Muscle layer of colon (tissue), 2 donors: ENCODE data around the gene TTC9.

Experiments used
- H3K27ac ChIP-seq: one replicate; pipeline ENCODE4 v1.7.0; 2013; ENCODE audit warnings: low read depth, mild to moderate bottlenecking, low read length, moderate library complexity
- H3K27me3 ChIP-seq, 2 donors: one replicate each; pipeline ENCODE4 v1.7.0; 2013; ENCODE audit warnings: low read length in 2 of 2, mild to moderate bottlenecking in 2 of 2; ENCODE audit not compliant: insufficient read depth in 2 of 2, control insufficient read depth in 1 of 2
- H3K36me3 ChIP-seq: one replicate; pipeline ENCODE4 v1.7.0; 2013; ENCODE audit warnings: mild to moderate bottlenecking, low read length; ENCODE audit not compliant: insufficient read depth
- H3K4me1 ChIP-seq: one replicate; pipeline ENCODE4 v1.7.0; 2013; ENCODE audit warnings: mild to moderate bottlenecking, low read length; ENCODE audit not compliant: insufficient read depth
- H3K4me3 ChIP-seq, 2 donors: one replicate each; pipeline ENCODE4 v1.7.0; 2013; ENCODE audit warnings: low read length in 2 of 2, low read depth in 1 of 2, mild to moderate bottlenecking in 1 of 2, moderate library complexity in 1 of 2
- H3K9ac ChIP-seq: one replicate; pipeline ENCODE4 v1.7.0; 2013; ENCODE audit warnings: low read length
- H3K9me3 ChIP-seq: one replicate; pipeline ENCODE4 v1.7.0; 2013; ENCODE audit warnings: mild to moderate bottlenecking, low read length
- donor health status: abdominal sarcoma.
- donor health status: Adenocarcinoma of cecum.

TTC9 gene

DNA sequence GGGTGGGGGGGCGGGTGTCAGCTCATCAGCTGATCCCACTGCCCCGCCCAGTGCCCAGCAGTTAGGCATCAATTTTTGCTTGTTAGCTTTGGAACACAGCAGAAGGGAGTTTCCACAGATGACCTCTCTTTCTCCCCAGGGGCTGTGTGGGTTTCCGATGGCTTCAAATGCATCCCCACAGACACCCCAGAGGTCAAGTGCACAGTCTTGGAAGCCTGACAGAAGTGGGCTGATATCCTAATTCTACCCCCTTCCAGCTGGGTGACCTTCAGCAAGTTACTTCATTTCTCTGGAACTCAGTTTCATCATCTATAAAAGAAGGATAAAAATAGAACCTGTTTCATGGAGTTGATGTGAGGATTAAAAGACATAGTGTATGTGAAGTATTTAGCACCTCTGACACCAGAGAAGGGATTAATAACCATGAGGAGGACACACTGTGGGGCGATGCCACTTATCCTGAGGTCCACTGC lies 22.0 kb downstream of the TTC9 start:
- no peaks in the 10 kb centered on the region for H3K36me3 ChIP-seq
- H3K27me3 ChIP-seq = no peaks in the 10 kb centered on the region
- no peak overlapping the region for H3K9ac ChIP-seq
- no peak overlapping the region for H3K4me3 ChIP-seq
- no peak overlapping the region for H3K27ac ChIP-seq
- no peaks in the 10 kb centered on the region for H3K4me1 ChIP-seq
- no peaks in the 10 kb centered on the region for H3K9me3 ChIP-seq

DNA sequence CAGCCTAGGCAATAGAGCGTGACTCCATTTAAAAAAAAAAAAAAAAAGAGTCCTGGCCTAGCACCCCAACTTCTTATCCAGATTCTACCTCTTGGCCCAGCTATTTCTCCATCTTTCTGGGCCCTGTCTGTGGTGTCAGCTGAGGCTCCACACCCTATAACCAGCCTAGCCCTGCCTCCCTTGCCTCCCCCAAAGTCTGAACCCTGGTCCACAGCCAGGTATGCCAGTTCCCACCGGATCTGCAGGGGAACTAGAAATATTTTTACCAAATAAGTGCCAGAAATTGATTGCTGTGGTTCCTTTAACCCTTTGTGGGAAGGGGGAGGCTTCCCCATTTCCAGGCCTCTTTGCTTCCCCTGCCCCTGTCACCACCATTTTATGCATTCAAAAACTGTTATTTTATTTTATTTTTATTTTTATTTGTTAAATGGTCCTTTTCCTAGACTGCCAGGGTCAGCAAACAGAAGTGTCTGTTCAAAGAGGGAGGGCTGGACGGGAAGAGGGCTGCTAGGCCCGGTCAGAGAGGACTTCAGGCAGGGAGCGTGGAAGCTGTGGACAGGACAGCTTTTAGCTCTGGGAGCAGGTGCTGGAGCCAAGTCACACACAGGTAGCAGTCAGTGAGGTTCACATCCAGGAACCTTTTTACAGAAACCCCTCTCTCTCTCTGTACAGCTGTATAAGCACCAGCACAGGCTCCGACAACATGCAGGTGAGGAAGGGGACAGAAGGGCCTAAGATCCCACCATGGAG lies 23.2 kb downstream of the TTC9 start:
- Histone ChIP-seq H3K9me3 (no peaks in the 10 kb centered on the region), H3K4me3 (no peak overlapping the region), H3K36me3 (no peaks in the 10 kb centered on the region), H3K4me1 (no peaks in the 10 kb centered on the region), H3K27me3 (no peaks in the 10 kb centered on the region), H3K27ac (no peak overlapping the region), H3K9ac (no peak overlapping the region)

DNA sequence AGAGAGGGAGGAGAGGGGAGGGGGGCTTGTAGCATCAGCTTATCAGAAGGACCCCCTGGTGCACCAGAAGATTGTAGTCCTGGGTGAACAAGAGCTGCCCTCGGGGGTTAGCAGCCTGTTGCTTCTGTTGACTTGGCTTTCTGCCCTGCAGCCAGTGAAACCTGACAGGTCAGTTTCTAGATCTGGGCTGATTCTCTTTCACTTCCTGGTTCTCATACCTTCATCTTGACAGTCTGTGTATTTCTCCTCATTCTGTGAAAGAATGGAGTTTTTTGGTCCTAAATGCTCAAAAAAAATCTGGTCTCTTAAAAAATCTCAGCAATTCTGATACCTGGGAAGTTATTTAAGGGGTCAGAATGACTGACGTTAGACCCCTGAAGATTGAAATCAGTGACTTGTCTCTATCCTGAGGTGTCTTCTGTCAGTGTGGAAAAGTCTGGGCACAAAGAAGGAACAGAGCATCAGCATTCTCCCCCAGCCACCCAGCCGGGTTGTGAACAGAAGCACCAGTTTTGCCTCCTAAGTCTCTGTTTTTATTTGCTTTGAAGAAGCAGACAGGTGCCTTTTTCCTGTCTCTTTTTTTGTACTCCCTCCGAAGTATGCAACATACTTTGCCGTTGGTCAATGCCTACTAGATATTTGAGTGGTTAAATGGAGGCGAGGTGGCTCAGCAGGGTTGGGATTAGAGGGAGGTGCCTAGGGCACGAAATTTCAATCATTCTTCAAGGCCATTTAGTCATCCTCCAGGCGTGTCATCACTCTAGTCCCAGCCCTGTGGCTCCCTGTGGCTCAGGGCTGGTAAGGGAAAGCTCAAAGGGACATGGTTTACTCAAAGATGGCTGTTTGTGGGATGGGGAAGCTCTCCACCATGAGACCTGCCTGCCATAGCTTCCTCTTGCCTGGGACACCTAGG lies 24.0 kb downstream of the TTC9 start:
- H3K9me3 ChIP-seq = no peaks in the 10 kb centered on the region
- no peaks in the 10 kb centered on the region for H3K4me1 ChIP-seq
- no peak overlapping the region for H3K9ac ChIP-seq
- H3K4me3 ChIP-seq = no peak overlapping the region
- no peaks in the 10 kb centered on the region for H3K36me3 ChIP-seq
- no peaks in the 10 kb centered on the region for H3K27me3 ChIP-seq
- H3K27ac ChIP-seq = no peak overlapping the region

DNA sequence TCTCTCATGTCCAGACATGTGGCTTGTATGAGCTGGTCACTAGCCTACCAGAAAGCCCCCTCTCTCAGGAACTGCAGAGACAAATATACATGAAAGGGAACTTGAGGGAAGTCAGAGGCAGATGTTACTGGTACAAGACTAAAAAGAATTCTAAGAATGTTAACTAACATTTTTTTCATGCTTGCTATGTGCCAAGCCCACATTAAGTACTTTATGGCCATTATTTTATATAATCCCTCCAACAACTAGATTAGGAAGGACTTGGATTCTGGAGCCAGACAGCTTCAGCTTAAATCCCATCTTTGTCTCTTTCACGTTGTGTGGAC lies 24.6 kb downstream of the TTC9 start:
- Histone ChIP-seq H3K4me1 (no peaks in the 10 kb centered on the region), H3K27me3 (no peaks in the 10 kb centered on the region), H3K4me3 (no peak overlapping the region), H3K9ac (no peak overlapping the region), H3K9me3 (no peaks in the 10 kb centered on the region), H3K27ac (no peak overlapping the region), H3K36me3 (no peaks in the 10 kb centered on the region)

DNA sequence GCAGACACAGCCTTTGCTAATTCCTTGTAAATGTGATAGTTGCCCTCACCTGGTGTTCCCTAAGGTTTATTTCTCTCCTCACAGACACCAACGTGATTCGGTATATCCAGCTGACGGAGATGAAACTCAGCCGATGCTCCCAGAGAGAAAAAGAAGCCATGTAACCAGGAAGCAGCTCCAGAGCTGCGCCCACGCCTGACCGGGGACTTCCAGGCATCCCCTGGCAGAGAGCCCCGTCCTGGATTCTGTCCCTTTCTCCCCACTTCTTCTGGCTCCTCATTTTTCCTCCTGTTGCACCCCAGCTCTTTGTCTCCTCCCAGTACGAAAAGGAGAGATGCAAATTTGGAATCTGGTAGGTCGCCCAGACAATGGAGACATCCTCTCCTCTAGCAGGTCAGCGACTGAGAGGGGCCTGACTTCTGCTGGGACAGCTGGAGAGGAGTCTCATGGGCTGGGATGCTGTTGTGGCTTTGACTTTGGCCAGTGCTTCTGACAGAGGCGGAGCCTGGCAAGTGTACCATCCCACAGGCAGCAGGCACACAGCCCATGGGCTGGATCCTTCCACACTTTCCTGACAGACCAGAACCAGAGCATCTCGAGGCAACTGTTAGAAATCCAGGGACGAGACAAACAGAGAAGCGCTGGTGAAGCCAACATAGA lies 29.4 kb downstream of the TTC9 start:
- Histone ChIP-seq H3K27ac (no peak overlapping the region), H3K9ac (no peak overlapping the region), H3K36me3 (no peaks in the 10 kb centered on the region), H3K4me1 (no peaks in the 10 kb centered on the region), H3K27me3 (no peaks in the 10 kb centered on the region), H3K4me3 (no peak overlapping the region), H3K9me3 (no peaks in the 10 kb centered on the region)

DNA sequence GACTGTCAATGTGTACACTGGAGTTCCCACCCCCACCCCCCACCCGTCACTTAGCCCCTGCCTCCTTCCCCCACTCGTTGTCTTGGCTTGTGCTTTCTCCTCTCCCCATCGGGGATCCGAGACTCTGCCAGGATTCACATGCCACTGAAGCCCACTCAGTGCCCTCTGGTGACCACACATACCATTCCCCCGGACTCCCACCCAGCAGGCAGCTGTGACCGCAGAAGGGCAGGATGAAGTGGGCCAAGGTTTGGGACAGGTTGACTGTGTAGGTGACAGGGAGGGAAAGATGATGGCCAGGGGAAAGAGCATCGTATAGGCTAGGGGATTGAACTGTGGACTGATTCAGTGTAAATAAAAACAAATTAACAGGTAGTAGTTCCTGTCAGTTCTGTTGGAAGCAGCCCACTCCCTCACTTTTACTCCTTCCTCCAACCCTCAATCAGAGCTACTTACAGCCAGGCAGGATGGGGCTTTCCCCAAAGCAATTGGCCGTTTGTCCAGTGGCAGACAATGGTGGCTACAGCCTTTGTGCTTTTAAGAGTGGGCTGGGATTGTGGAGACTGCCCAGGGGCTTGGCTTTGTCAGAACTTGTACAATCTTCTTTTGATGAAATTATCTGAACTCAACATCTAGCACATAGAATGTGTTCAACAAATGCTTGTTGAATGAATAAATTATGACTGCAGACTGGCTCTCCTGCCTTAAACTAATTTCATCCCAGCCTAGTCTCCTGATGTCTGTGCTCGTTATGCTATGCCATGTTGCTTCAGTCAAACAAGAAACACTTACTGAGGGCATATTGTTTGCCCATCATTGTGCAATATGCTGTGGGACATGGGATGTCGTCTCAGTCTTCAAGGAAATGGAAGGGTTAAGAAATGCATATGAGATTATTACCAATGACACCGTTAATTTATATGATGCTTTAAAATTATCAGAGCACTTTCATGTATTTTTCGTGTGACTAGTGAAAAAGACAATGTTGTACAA lies 30.2 kb downstream of the TTC9 start:
- no peak overlapping the region for H3K9ac ChIP-seq
- H3K4me1 ChIP-seq = no peaks in the 10 kb centered on the region
- H3K27me3 ChIP-seq = no peaks in the 10 kb centered on the region
- no peak overlapping the region for H3K4me3 ChIP-seq
- no peaks in the 10 kb centered on the region for H3K9me3 ChIP-seq
- no peaks in the 10 kb centered on the region for H3K36me3 ChIP-seq
- no peak overlapping the region for H3K27ac ChIP-seq

DNA sequence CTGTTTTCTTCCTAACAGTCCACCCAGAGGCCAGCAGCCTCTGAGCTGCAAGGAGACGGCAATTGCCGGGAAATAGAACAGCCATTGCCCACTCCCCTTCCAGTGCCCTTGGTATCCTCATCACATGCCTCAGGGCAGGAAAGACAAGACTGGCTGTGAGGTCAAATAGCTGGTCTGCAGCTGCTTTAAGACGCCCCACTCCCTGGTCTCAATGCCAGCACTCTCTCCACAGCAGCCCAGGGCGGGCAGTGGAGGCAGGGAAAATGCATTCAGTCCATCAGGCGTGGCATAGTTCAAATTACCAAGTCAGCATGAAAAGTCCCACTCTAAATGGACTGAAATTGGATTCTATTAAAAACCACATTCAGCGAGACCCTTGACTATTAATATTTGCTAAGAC lies 35.6 kb downstream of the TTC9 start:
- no peak overlapping the region for H3K4me3 ChIP-seq
- no peaks in the 10 kb centered on the region for H3K36me3 ChIP-seq
- no peak overlapping the region for H3K27ac ChIP-seq
- no peak overlapping the region for H3K9ac ChIP-seq
- H3K4me1 ChIP-seq = no peaks in the 10 kb centered on the region
- H3K27me3 ChIP-seq = no peaks in the 10 kb centered on the region
- H3K9me3 ChIP-seq = no peaks in the 10 kb centered on the region

DNA sequence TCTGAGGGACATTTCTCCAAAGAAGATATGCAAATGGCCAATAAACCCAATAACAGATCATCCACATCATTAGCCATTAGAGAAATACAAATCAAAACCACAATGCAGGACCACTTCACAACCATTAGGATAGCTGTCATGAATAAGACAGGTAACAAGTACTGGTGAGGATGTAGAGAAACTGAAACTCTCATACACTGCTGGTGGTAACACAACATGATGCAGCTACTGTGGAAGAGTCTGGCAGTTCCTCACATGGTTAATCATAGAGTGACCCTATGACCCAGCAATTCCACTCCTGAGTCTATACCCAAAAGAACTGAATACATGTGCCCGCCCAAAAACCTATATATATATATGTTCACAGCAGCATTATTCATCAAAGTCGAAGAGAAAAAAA lies 39.0 kb downstream of the TTC9 start:
- Histone ChIP-seq H3K4me1 (no peaks in the 10 kb centered on the region), H3K9me3 (no peaks in the 10 kb centered on the region), H3K27me3 (no peaks in the 10 kb centered on the region), H3K36me3 (no peaks in the 10 kb centered on the region), H3K9ac (no peak overlapping the region), H3K27ac (no peak overlapping the region), H3K4me3 (no peak overlapping the region)

DNA sequence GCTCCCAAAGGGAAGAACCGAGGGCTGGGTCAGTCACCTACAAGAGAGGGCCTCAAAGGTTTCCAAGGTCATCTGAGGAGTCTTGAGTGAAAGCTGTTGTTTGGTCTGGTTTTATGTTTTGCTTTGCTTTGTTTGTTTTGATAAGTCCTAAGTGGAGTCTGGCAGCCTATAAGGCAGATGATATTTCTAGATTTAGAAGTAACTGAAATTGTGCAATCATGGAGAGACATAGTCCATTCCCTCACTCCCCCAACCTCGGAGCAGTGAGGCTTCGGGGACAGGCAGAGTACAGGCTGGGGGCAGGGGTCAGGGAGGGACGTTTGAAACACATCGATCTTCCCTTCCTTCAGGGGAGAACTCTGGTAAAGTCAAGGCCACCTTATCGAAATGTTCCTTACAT lies 42.3 kb downstream of the TTC9 start:
- Histone ChIP-seq H3K4me3 (no peak overlapping the region), H3K9me3 (no peaks in the 10 kb centered on the region), H3K27me3 (no peaks in the 10 kb centered on the region), H3K36me3 (no peaks in the 10 kb centered on the region), H3K9ac (no peak overlapping the region), H3K27ac (no peak overlapping the region), H3K4me1 (no peaks in the 10 kb centered on the region)

DNA sequence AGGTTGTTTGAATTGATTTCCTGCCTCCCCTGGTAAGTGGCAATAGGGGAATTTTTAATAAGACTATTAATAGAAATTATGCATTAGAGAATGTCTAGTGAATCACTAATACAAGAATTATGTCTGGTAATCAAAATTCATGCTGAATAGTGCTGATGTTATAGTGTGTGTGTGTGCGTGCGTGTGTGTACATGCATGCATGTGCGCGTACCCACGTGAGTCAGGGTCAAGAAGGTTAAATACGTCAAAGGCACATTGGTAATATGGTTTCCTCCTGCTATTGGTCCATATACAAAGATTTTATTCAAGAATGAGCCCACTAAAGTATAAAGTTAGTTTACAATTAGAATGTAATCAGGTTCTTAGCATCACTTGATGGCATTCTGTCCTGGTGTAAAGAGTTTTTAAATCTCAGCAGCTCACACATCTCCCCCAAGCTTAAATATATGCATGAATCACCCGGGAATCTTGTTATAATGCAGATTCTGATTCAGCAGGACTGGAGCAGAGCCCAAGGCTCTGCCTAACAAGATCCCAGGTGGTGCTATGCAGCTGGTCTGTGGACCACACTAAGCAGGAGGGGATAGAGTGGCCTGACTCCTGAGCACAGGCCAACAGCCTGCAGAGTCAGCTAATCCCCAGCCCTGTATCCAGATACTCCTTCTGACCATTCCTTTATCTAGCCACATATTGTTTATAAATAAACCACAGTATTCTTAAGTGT lies 43.9 kb downstream of the TTC9 start:
- H3K9me3 ChIP-seq = no peaks in the 10 kb centered on the region
- H3K27ac ChIP-seq = no peak overlapping the region
- no peak overlapping the region for H3K4me3 ChIP-seq
- no peaks in the 10 kb centered on the region for H3K27me3 ChIP-seq
- H3K9ac ChIP-seq = no peak overlapping the region
- no peaks in the 10 kb centered on the region for H3K4me1 ChIP-seq
- H3K36me3 ChIP-seq = no peaks in the 10 kb centered on the region
